Measurements from ENCODE around the gene FAM98B. TPM values are rescaled to one million over a fixed set of nuclear protein-coding genes. Genes with fewer than 3 reads are reported as not detected.

The FAM98B gene
- total and polyA plus RNA-seq, 2 of the 13 experiments (the other 11 are each of a cell fraction or from before 2014, with no cell fraction given), result 3.7 to 4.7 TPM

DNA sequence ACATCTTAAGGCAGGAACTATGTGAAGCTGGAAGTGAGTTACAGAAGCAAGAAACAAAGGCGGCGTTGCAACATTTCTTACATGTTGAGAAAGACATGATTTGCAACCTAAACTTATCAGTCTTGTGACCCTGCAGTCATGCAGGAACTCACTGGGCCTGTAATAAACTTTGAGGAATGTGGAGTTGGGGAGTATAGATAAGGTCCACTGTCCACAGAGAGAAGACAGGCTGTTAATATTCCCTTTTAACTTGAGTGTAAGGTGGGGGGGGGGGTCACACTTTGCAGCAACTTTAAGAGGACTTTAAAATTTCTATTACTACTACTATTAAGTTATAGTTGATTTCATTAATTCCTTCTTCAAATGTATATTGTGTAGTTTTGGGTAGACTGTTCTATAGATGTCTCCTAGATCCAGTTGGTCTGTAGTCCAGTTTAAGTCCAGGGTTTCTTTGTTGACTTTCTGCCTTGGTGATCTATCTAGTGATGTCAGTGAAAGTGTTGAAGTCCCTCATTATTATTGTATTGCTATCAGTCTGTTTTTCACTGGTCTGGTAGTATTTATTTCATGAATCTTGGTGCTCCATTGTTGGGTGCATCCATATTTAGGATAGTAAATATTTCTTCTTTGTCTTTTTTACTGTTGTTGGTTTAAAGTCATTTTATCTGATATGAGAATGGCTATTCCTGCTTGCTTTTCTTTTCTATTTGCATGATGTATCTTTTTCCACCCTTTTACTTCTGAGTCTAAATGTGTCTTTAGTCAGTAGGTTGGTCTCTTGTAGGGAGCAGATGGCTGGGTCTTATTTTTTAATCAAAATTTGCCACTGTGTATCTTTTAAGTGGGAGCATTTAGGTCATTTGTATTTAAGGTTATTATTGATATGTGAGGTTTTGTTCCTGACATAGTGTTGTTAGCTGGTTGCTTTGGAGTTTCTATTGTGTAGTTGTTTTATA lies 15.6 kb upstream of the FAM98B start:
- ChIA-PET CTCF (ENCODE audit: low intra/inter-chr PET ratio, low total read pairs) (no interaction called here), POLR2A (no interaction called here)
- Histone ChIP-seq H3K4me2 (ENCODE audit: low read depth, low read length) (no peak overlapping the region), H3K79me2 (ENCODE audit: insufficient read depth, low read length) (no peaks in the 10 kb centered on the region), H4K20me1 (ENCODE audit: insufficient read depth, low read length) (no peaks in the 10 kb centered on the region), H2AFZ (ENCODE audit: low read length) (no peak overlapping the region), H3K27me3 (ENCODE audit: control insufficient read depth in 1 of 2, insufficient read depth in 2 of 2, low read length in 2 of 2) (no peaks in the 10 kb centered on the region), H3K4me3 (replicated peaks in 1 of 3; ENCODE audit: insufficient read depth in 1 of 3, low read depth in 2 of 3, low read length in 3 of 3) (no peak overlapping the region), H3K9me3 (ENCODE audit: low read length) (no peaks in the 10 kb centered on the region), H3K27ac (ENCODE audit: extremely low read length, insufficient read depth, low read length) (no peak overlapping the region), H3K36me3 (replicated peaks in 1 of 2; ENCODE audit: control insufficient read depth in 1 of 2, insufficient read depth in 2 of 2, low read length in 2 of 2) (no peaks in the 10 kb centered on the region), H3K9ac (ENCODE audit: insufficient read depth, low read depth, low read length) (no peak overlapping the region), H3K4me1 (ENCODE audit: insufficient read depth, low read length) (0 out of 2 replicates have a peak, but pooled peaks cover 4% of the 10 kb centered on the region)
- 3% methylated on average over 2 of the region's 2 CpGs for WGBS (ENCODE audit: low lambda C conversion rate)
- FAIRE-seq (no peak), DNase-seq (ENCODE audit: low spot score) (no peak), ATAC-seq (no peak)
- intact Hi-C loops (cut with micrococcal nuclease; ENCODE audit: unreplicated experiment), result no loop called here
- no TSS peak for BruUV-seq (replicated peaks)
- in situ Hi-C loops (cut with HindIII; ENCODE audit: extremely low pct_ligation_motif_present, low pct_unique_long_range_greater_than_20kb), result no loop called here
- TF ChIP-seq KLF9 (CRISPR knock-in tag; IDR thresholded peaks at IDR 0.05; ENCODE audit: low read depth), result no peak
- TF ChIP-seq MAFG (CRISPR knock-in tag; IDR thresholded peaks at IDR 0.05), result no peak
- TF ChIP-seq, protein P1, sequence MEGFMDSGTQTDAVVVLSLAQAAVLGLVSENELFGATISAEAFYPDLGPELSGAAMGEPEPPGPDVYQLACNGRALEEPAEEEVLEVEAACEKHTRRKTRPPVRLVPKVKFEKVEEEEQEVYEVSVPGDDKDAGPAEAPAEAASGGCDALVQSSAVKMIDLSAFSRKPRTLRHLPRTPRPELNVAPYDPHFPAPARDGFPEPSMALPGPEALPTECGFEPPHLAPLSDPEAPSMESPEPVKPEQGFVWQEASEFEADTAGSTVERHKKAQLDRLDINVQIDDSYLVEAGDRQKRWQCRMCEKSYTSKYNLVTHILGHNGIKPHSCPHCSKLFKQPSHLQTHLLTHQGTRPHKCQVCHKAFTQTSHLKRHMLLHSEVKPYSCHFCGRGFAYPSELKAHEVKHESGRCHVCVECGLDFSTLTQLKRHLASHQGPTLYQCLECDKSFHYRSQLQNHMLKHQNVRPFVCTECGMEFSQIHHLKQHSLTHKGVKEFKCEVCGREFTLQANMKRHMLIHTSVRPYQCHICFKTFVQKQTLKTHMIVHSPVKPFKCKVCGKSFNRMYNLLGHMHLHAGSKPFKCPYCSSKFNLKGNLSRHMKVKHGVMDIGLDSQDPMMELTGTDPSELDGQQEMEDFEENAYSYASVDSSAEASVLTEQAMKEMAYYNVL (CRISPR knock-in tag; IDR thresholded peaks at IDR 0.05; ENCODE audit: borderline replicate concordance), result no peak
- TF ChIP-seq REPIN1 (CRISPR knock-in tag; IDR thresholded peaks at IDR 0.05; ENCODE audit: borderline replicate concordance, low read depth), result no peak
- TF ChIP-seq ZNF747 (CRISPR knock-in tag; IDR thresholded peaks at IDR 0.05; ENCODE audit: borderline replicate concordance), result no peak
- no peak for TF ChIP-seq ZNF441 (CRISPR knock-in tag; IDR thresholded peaks at IDR 0.05; ENCODE audit: borderline replicate concordance)
- TF ChIP-seq, protein P2, sequence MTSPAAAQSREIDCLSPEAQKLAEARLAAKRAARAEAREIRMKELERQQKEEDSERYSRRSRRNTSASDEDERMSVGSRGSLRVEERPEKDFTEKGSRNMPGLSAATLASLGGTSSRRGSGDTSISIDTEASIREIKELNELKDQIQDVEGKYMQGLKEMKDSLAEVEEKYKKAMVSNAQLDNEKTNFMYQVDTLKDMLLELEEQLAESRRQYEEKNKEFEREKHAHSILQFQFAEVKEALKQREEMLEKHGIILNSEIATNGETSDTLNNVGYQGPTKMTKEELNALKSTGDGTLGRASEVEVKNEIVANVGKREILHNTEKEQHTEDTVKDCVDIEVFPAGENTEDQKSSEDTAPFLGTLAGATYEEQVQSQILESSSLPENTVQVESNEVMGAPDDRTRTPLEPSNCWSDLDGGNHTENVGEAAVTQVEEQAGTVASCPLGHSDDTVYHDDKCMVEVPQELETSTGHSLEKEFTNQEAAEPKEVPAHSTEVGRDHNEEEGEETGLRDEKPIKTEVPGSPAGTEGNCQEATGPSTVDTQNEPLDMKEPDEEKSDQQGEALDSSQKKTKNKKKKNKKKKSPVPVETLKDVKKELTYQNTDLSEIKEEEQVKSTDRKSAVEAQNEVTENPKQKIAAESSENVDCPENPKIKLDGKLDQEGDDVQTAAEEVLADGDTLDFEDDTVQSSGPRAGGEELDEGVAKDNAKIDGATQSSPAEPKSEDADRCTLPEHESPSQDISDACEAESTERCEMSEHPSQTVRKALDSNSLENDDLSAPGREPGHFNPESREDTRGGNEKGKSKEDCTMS (CRISPR knock-in tag; conservative IDR thresholded peaks at IDR 0.05), result no peak
- no peak for TF ChIP-seq SALL1 (CRISPR knock-in tag; IDR thresholded peaks at IDR 0.05)
- TF ChIP-seq, protein P3, sequence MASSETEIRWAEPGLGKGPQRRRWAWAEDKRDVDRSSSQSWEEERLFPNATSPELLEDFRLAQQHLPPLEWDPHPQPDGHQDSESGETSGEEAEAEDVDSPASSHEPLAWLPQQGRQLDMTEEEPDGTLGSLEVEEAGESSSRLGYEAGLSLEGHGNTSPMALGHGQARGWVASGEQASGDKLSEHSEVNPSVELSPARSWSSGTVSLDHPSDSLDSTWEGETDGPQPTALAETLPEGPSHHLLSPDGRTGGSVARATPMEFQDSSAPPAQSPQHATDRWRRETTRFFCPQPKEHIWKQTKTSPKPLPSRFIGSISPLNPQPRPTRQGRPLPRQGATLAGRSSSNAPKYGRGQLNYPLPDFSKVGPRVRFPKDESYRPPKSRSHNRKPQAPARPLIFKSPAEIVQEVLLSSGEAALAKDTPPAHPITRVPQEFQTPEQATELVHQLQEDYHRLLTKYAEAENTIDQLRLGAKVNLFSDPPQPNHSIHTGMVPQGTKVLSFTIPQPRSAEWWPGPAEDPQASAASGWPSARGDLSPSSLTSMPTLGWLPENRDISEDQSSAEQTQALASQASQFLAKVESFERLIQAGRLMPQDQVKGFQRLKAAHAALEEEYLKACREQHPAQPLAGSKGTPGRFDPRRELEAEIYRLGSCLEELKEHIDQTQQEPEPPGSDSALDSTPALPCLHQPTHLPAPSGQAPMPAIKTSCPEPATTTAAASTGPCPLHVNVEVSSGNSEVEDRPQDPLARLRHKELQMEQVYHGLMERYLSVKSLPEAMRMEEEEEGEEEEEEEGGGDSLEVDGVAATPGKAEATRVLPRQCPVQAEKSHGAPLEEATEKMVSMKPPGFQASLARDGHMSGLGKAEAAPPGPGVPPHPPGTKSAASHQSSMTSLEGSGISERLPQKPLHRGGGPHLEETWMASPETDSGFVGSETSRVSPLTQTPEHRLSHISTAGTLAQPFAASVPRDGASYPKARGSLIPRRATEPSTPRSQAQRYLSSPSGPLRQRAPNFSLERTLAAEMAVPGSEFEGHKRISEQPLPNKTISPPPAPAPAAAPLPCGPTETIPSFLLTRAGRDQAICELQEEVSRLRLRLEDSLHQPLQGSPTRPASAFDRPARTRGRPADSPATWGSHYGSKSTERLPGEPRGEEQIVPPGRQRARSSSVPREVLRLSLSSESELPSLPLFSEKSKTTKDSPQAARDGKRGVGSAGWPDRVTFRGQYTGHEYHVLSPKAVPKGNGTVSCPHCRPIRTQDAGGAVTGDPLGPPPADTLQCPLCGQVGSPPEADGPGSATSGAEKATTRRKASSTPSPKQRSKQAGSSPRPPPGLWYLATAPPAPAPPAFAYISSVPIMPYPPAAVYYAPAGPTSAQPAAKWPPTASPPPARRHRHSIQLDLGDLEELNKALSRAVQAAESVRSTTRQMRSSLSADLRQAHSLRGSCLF (CRISPR knock-in tag; IDR thresholded peaks at IDR 0.05; ENCODE audit: borderline replicate concordance), result no peak
- no peak for TF ChIP-seq ZNF891 (CRISPR knock-in tag; IDR thresholded peaks at IDR 0.05)
- TF ChIP-seq, protein P4, sequence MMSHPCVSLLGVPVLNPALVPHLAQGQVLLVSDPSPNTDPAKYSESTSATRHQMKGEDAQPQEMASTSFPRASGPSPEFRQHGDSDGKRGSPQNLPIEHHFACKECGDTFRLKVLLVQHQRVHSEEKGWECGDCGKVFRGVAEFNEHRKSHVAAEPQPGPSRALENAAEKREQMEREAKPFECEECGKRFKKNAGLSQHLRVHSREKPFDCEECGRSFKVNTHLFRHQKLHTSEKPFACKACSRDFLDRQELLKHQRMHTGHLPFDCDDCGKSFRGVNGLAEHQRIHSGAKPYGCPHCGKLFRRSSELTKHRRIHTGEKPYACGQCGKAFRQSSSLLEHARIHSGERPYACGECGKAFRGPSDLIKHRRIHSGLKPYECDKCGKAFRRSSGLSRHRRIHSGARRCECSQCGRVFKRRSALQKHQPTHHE (CRISPR knock-in tag; IDR thresholded peaks at IDR 0.05; ENCODE audit: borderline replicate concordance), result no peak
- no peak for TF ChIP-seq PCBP1 (IDR thresholded peaks at IDR 0.05; ENCODE audit: borderline replicate concordance, low read depth, low read length)
